ENCODE results near the gene BDKRB2. TPM values are rescaled to one million over a fixed set of nuclear protein-coding genes. Genes with fewer than 3 reads are reported as not detected.

The BDKRB2 gene
- total and polyA plus RNA-seq, 2 experiments from 2014 or later: 4.4 to 5.9 TPM

GRCh38 chr14:96182546-96182945 lies 22.1 kb upstream of the BDKRB2 start:
- no peak overlapping the region for H3K4me2 ChIP-seq
- H3K27ac ChIP-seq: no peak overlapping the region
- TF ChIP-seq EZH2phosphoT487 (IDR thresholded peaks at IDR 0.05; ENCODE audit: low read depth, severe bottlenecking, unreplicated experiment): no peak
- TF ChIP-seq EZH2 (IDR thresholded peaks at IDR 0.05; ENCODE audit: borderline replicate concordance): no peak
- no peak for TF ChIP-seq CTCF (IDR thresholded peaks at IDR 0.05; ENCODE audit: poor library complexity)
- no peak overlapping the region for H2AFZ ChIP-seq
- no peaks in the 10 kb centered on the region for H3K9me2 ChIP-seq (replicated peaks; ENCODE audit: insufficient read depth)
- no peaks in the 10 kb centered on the region for H4K20me1 ChIP-seq (ENCODE audit: insufficient read depth, poor library complexity, severe bottlenecking)
- H3K27me3 ChIP-seq: no peaks in the 10 kb centered on the region
- no peaks in the 10 kb centered on the region for H3K9me3 ChIP-seq (ENCODE audit: low read depth)
- 89% methylated on average over 4 of the region's 4 CpGs for WGBS (ENCODE audit: low lambda C conversion rate, missing lambda C conversion rate)
- no peaks in the 10 kb centered on the region for H3K79me2 ChIP-seq
- H3K36me3 ChIP-seq (replicated peaks; ENCODE audit: insufficient read depth, low read depth): no peaks in the 10 kb centered on the region
- no peak for DNase-seq (ENCODE audit: low spot score)
- peaks cover 3% of the 10 kb centered on the region for H3K4me1 ChIP-seq (ENCODE audit: insufficient read depth)
- no peak overlapping the region for H3K4me3 ChIP-seq

- no peaks in the 10 kb centered on the region for H3K9me2 ChIP-seq (replicated peaks; ENCODE audit: insufficient read depth)
- 88% methylated on average over 9 of the region's 9 CpGs for WGBS (ENCODE audit: low lambda C conversion rate, missing lambda C conversion rate)
- no peak overlapping the region for H2AFZ ChIP-seq
These were observed 19.9 kb upstream of the BDKRB2 start for GRCh38 chr14:96184737-96185136.

GRCh38 chr14:96187216-96188031 lies 17.2 kb upstream of the BDKRB2 start:
- DNase-seq (ENCODE audit: low spot score): no peak
- H3K36me3 ChIP-seq (replicated peaks; ENCODE audit: insufficient read depth, low read depth): no peaks in the 10 kb centered on the region
- no peaks in the 10 kb centered on the region for H3K9me2 ChIP-seq (replicated peaks; ENCODE audit: insufficient read depth)
- no peaks in the 10 kb centered on the region for H3K4me1 ChIP-seq (ENCODE audit: insufficient read depth)
- H3K27ac ChIP-seq: no peak overlapping the region
- H3K27me3 ChIP-seq: no peaks in the 10 kb centered on the region
- H2AFZ ChIP-seq: no peak overlapping the region
- no peak for TF ChIP-seq EZH2phosphoT487 (IDR thresholded peaks at IDR 0.05; ENCODE audit: low read depth, severe bottlenecking, unreplicated experiment)
- TF ChIP-seq EZH2 (IDR thresholded peaks at IDR 0.05; ENCODE audit: borderline replicate concordance): no peak
- no peak for TF ChIP-seq CTCF (IDR thresholded peaks at IDR 0.05; ENCODE audit: poor library complexity)
- 77% methylated on average over 9 of the region's 9 CpGs for WGBS (ENCODE audit: low lambda C conversion rate, missing lambda C conversion rate)
- H3K9me3 ChIP-seq (ENCODE audit: low read depth): no peaks in the 10 kb centered on the region
- H3K4me3 ChIP-seq: no peak overlapping the region
- no peaks in the 10 kb centered on the region for H4K20me1 ChIP-seq (ENCODE audit: insufficient read depth, poor library complexity, severe bottlenecking)
- no peak overlapping the region for H3K4me2 ChIP-seq
- H3K79me2 ChIP-seq: no peaks in the 10 kb centered on the region

More at GRCh38 chr14:96184737-96185136, 19.9 kb upstream of the BDKRB2 start:
- DNase-seq (ENCODE audit: low spot score): no peak
- Histone ChIP-seq H3K4me2 (no peak overlapping the region), H3K36me3 (replicated peaks; ENCODE audit: insufficient read depth, low read depth) (no peaks in the 10 kb centered on the region), H3K27me3 (no peaks in the 10 kb centered on the region), H4K20me1 (ENCODE audit: insufficient read depth, poor library complexity, severe bottlenecking) (no peaks in the 10 kb centered on the region), H3K4me1 (ENCODE audit: insufficient read depth) (no peaks in the 10 kb centered on the region), H3K27ac (no peak overlapping the region), H3K79me2 (no peaks in the 10 kb centered on the region), H3K4me3 (no peak overlapping the region), H3K9me3 (ENCODE audit: low read depth) (no peaks in the 10 kb centered on the region)
- no peak for TF ChIP-seq EZH2phosphoT487 (IDR thresholded peaks at IDR 0.05; ENCODE audit: low read depth, severe bottlenecking, unreplicated experiment)
- no peak for TF ChIP-seq EZH2 (IDR thresholded peaks at IDR 0.05; ENCODE audit: borderline replicate concordance)
- TF ChIP-seq CTCF (IDR thresholded peaks at IDR 0.05; ENCODE audit: poor library complexity): no peak
